ENCODE results near the gene GABRP.
"Not testable (repeated sequence)": the region's sequence is repeated elsewhere in the genome, so short reads cannot be mapped to it uniquely, and the experiment has no call there.

The GABRP gene

GRCh38 chr5:170791325-170791954, 7.9 kb downstream of the GABRP start:
- no peak for DNase-seq (ENCODE audit: low read depth in 1 of 2, low spot score in 1 of 2)

DNA sequence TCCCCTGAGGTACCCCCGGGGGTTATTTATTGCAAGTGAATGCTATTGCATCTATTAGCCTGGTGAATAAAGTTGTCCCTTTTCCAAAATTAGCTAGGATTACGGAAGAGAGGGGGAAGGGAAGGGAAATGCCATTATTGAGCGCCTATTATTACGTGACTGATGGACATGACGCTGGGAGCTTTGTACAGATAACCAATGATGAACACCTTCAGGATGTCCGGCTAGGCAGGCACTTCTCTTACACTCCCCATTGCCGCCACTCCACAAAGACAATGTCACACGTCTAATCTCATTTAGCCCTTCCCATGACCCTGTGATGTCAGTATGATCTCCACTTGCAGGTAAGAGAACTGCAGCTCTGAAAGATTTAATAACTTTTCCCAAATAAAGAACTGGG, 9.4 kb downstream of the GABRP start:
- no peak for DNase-seq (ENCODE audit: low read depth in 1 of 2, low spot score in 1 of 2)

- DNase-seq (ENCODE audit: low read depth in 1 of 2, low spot score in 1 of 2): no peak
Measured at GRCh38 chr5:170795154-170795553, 11.6 kb downstream of the GABRP start.

DNA sequence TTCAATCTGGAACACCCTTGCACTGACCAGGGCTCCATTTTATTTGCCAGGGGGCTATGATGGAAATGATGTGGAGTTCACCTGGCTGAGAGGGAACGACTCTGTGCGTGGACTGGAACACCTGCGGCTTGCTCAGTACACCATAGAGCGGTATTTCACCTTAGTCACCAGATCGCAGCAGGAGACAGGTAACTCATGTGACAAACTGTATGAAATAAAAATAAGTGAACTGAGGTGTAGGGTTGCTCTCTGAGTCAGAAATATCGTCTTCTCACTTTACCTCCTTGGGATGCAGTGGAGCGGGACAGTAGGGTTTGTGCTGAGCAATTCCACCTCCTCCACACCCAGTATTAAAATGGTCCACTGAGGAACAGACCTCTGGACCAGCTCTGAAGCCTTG, 22.1 kb downstream of the GABRP start:
- no peak for DNase-seq (ENCODE audit: low read depth in 1 of 2, low spot score in 1 of 2)

DNA sequence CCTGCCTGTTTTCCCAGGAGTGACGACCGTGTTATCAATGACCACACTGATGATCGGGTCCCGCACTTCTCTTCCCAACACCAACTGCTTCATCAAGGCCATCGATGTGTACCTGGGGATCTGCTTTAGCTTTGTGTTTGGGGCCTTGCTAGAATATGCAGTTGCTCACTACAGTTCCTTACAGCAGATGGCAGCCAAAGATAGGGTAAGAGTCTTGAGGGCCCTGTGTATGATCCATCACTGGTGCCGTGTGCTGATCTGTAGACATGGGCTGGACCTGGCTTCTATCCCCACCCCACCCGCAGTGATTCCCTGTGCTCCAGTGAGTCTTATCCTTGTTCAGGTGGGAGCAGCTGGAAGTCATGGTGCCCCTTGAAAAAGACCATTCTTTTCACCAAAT, 26.0 kb downstream of the GABRP start:
- DNase-seq (ENCODE audit: low read depth in 1 of 2, low spot score in 1 of 2): no peak

GRCh38 chr5:170811719-170812118, 28.2 kb downstream of the GABRP start:
- DNase-seq (ENCODE audit: low read depth in 1 of 2, low spot score in 1 of 2): no peak

DNA sequence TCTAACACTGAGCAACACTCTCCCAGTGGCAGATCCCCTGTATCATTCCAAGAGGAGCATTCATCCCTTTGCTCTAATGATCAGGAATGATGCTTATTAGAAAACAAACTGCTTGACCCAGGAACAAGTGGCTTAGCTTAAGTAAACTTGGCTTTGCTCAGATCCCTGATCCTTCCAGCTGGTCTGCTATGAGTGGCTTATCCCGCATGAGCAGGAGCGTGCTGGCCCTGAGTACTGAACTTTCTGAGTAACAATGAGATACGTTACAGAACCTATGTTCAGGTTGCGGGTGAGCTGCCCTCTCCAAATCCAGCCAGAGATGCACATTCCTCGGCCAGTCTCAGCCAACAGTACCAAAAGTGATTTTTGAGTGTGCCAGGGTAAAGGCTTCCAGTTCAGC, 29.7 kb downstream of the GABRP start:
- no peak for DNase-seq (ENCODE audit: low read depth in 1 of 2, low spot score in 1 of 2)

GRCh38 chr5:170817195-170817594, 33.7 kb downstream of the GABRP start:
- no peak for DNase-seq (ENCODE audit: low read depth in 1 of 2, low spot score in 1 of 2)

- DNase-seq (ENCODE audit: low read depth in 1 of 2, low spot score in 1 of 2): no peak
Measured at GRCh38 chr5:170818232-170818631, 34.7 kb downstream of the GABRP start.

GRCh38 chr5:170819824-170820223, 36.3 kb downstream of the GABRP start:
- no peak for DNase-seq (ENCODE audit: low read depth in 1 of 2, low spot score in 1 of 2)

- no peak for DNase-seq (ENCODE audit: low read depth in 1 of 2, low spot score in 1 of 2)
Measured at GRCh38 chr5:170821257-170821800, 37.8 kb downstream of the GABRP start.

DNA sequence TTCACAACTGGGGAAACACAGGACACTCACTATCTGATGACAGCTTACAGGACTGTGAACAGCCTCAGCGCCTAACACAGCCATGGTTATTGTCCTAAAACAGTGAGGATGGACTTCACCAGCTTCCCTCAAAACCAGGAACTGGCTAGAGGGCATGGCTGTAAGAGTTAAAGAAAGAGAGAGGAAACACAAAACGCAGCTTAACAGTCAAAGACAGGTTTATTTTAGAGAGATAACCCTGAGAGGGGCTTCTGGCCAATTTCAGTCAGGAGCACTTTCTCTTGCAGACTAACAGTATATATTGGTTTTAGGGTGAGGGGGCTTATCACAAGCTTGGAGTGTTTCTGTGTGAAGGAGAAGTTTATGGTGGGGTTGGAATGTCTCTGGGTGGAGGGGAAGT, 42.6 kb downstream of the GABRP start:
- DNase-seq (ENCODE audit: low read depth in 1 of 2, low spot score in 1 of 2): no peak

GRCh38 chr5:170832241-170832640, 48.7 kb downstream of the GABRP start:
- no peak for DNase-seq (ENCODE audit: low read depth in 1 of 2, low spot score in 1 of 2)

DNA sequence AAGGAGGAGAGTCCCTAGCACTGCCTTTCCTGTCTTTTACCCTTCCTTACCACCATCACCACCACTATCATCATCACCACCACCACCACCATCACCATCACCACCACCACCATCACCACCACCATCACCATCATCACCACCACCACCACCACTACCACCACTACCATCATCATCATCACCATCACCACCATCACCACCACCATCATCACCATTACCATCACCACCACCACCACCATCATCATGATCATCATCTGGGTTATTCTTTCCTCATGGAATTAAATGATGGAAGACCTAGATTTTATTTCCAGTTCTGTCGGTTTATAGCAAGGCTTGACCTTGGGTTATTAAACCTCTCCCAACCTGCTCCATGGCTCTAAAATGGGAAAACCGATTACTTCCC, 50.5 kb downstream of the GABRP start:
- not testable (repeated sequence) for DNase-seq (ENCODE audit: low read depth in 1 of 2, low spot score in 1 of 2)

DNA sequence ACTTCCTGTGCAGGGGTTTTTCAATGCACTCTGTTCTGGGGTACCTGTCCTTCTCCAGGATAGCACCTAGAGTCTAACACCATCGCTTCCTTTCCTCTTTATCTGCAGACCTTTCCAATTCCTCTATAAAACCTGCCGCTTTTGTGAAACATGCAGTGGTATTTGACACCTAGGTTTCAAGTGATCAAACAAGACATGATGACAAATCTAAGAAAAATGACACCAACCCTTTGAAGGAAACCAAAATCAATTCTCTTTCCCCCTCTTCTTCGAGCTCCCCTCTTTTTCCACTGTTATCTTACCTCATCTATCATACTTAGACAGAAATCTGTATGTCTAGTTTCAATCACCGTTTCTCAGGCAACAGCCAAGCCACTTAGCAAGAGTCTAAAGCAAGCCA, 52.7 kb downstream of the GABRP start:
- no peak for DNase-seq (ENCODE audit: low read depth in 1 of 2, low spot score in 1 of 2)

DNA sequence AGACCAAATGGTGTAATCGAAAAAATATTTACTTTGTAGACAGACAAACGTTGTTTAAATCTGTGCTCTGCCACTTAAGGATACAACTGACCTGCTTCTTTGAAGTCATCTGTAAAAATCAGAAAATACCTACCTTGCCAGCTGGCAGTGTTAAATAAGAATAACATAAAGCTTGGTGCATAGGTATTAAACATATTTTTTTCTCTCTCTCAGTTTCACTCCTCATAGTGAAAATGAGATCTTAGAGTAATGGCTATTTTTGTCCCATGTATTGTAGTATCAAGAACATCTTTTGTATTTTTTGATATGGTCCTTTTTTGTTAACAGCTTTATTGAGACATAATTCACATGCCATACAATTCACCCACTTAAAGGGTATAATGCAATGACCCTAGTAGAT, 60.3 kb downstream of the GABRP start:
- DNase-seq (ENCODE audit: low read depth in 1 of 2, low spot score in 1 of 2): no peak

- no peak for DNase-seq (ENCODE audit: low read depth in 1 of 2, low spot score in 1 of 2)
Measured at GRCh38 chr5:170844651-170845050, 61.1 kb downstream of the GABRP start.

- DNase-seq (ENCODE audit: low read depth in 1 of 2, low spot score in 1 of 2): no peak
Measured at GRCh38 chr5:170846416-170846815, 62.9 kb downstream of the GABRP start.

DNA sequence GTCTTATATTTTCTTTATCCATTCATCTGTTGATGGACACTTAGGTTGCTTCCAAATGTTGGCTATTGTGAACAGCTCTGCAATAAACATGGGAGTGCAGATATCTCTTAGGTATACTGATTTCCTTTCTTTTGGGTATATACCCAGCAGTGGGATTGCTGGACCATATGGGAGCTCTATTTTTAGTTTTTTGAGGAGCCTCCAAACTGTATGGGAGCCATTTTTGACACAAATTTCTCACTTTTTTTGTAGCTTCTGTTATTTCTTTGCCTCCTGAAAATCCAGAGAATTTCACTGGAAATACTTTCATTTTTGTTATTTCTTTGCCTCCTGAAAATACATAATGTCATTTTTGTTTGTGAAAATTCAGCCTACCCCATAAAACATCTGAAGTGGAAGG, 63.3 kb downstream of the GABRP start:
- DNase-seq (ENCODE audit: low read depth in 1 of 2, low spot score in 1 of 2): no peak

GRCh38 chr5:170848033-170848432, 64.5 kb downstream of the GABRP start:
- DNase-seq (ENCODE audit: low read depth in 1 of 2, low spot score in 1 of 2): no peak

- no peak for DNase-seq (ENCODE audit: low read depth in 1 of 2, low spot score in 1 of 2)
Measured at GRCh38 chr5:170849374-170849773, 65.8 kb downstream of the GABRP start.

- DNase-seq (ENCODE audit: low read depth in 1 of 2, low spot score in 1 of 2): no peak
Measured at GRCh38 chr5:170854566-170854965, 71.0 kb downstream of the GABRP start.

DNA sequence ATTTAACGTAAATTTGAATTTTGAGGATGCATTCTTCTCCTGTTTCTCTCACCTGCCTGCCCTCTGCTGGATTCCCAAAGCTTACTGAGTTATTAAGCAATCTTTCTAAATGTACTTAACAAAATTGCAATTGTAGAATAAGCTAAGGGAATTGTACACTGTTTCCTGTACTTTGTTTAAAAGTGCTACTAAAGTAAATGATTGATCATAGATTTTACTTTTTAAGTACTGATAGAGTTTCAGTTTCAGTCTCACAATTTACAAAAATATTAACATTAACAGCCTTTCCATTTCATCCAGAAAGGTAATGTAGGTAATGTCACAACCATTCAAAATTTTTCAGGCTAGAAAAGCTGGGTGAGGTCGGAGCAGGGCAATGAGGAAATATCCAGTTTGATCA, 73.5 kb downstream of the GABRP start:
- no peak for DNase-seq (ENCODE audit: low read depth in 1 of 2, low spot score in 1 of 2)

All from activated T-helper 1 cell treated with anti-CD3 and anti-CD28 coated beads, Interleukin-2, amount 50 U/mL, for 16 hours (primary cell).